A673 (cell line): ENCODE data around the gene NOC4L. TPM values are rescaled to one million over a fixed set of nuclear protein-coding genes. Genes with fewer than 3 reads are reported as not detected.

Experiments used
- BruUV-seq: library from RNA; stranded (reverse); fragments of 400-500 nt; replicated peaks from 2 replicates; lab custom pipeline; 2021; lab: Mats Ljungman, UMichigan
- CTCF ChIA-PET: fragments of 300-600 bp; sonication (Branson Sonifier 250); formaldehyde crosslinking; loops from one replicate; lab custom pipeline; 2022; ENCODE audit warnings: antibody characterized with exemption; lab: Charles Lee
- POLR2A ChIA-PET: fragments of 300-600 bp; sonication (Branson Sonifier 250); formaldehyde crosslinking; loops from one replicate; lab custom pipeline; 2022; ENCODE audit warnings: antibody characterized with exemption; ENCODE audit not compliant: low non-redundant PET; lab: Charles Lee
- DNase-seq: peaks from one replicate; pipeline ENCODE4 v3.0.0-alpha.2; 2015; ENCODE audit warnings: low spot score
- H3K27ac ChIP-seq: fragments of 200-600 bp; sonication (generic); 2 replicates; pipeline ENCODE4 v1.5.1; 2016; ENCODE audit warnings: mixed run types, low read depth, mild to moderate bottlenecking, mixed read lengths, antibody characterized with exemption, low read length; ENCODE audit not compliant: poor library complexity, severe bottlenecking
- H3K27me3 ChIP-seq: fragments of 200-600 bp; sonication (generic); replicated peaks from 2 replicates; pipeline ENCODE4 v1.6.1; 2017; ENCODE audit warnings: mixed run types, low read depth, mild to moderate bottlenecking, mixed read lengths, antibody characterized with exemption, low read length; ENCODE audit not compliant: insufficient read depth, poor library complexity
- H3K36me3 ChIP-seq: fragments of 200-600 bp; sonication (generic); 2 replicates; pipeline ENCODE4 v1.6.1; 2016; ENCODE audit warnings: mixed run types, mild to moderate bottlenecking, mixed read lengths, antibody characterized with exemption, low read length; ENCODE audit not compliant: insufficient read depth, poor library complexity, severe bottlenecking
- H3K4me1 ChIP-seq: fragments of 200-600 bp; sonication (generic); 2 replicates; pipeline ENCODE4 v1.6.1; 2017; ENCODE audit warnings: mixed run types, mild to moderate bottlenecking, mixed read lengths, antibody characterized with exemption, low read length; ENCODE audit not compliant: insufficient read depth, poor library complexity, severe bottlenecking
- H3K4me3 ChIP-seq: fragments of 200-600 bp; sonication (generic); 2 replicates; pipeline ENCODE4 v1.5.1; 2016; ENCODE audit warnings: low read depth, mixed run types, mild to moderate bottlenecking, mixed read lengths, low read length; ENCODE audit not compliant: poor library complexity, severe bottlenecking
- H3K9me3 ChIP-seq: fragments of 200-600 bp; sonication (generic); 2 replicates; pipeline ENCODE4 v1.6.1; 2016; ENCODE audit warnings: mixed run types, low read depth, mild to moderate bottlenecking, mixed read lengths, antibody characterized with exemption, low read length; ENCODE audit not compliant: poor library complexity, severe bottlenecking
- EZH2 ChIP-seq: fragments of 200-600 bp; sonication (generic); IDR thresholded peaks from 2 replicates; pipeline ENCODE4 v1.6.1; 2017; ENCODE audit warnings: borderline replicate concordance, low read depth, mild to moderate bottlenecking, mixed read lengths, antibody characterized with exemption, low read length; ENCODE audit not compliant: poor library complexity, severe bottlenecking
- intact Hi-C: fragments of 100-400 bp; cut with micrococcal nuclease; formaldehyde crosslinking; loops from one replicate; pipeline ENCODE4 v1.10.0; 2022; ENCODE audit not compliant: unreplicated experiment
- total RNA-seq: library from RNA; stranded (reverse); gene quantifications from 2 replicates; pipeline ENCODE4 v1.2.3, GENCODE V29; 2021
- TF ChIP-seq, protein P1 (sequence below): fragments of 300-800, 200-600 bp; sonication (generic); conservative IDR thresholded peaks from 2 replicates; pipeline ENCODE4 v1.5.1; 2017; ENCODE audit warnings: low read depth, mild to moderate bottlenecking, antibody characterized with exemption, low read length, moderate library complexity, mixed read lengths

Gene NOC4L
- total RNA-seq, 1 experiment from 2014 or later, result 46.9 TPM

DNA sequence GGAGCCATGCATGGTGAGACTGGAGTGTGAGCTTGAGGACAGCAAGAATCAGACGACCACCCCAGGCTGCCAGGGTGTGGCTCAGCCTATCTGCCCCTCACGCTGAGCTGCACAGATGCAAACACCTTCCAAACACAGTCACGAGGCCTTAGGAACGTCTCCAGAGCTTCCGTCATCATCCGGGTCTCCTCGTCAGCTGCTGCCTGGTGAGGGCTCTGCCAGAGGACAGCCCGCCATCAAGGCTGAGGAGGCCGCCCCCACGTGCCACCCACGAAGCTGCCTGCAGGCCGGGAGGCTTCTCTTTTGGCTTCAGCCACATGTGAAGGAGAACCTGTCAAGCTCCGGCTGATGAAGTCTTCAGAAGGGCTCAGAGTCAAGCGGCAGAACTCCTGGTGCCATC is 13.6 kb upstream of the NOC4L start:
- ChIA-PET CTCF (no interaction called here), POLR2A (interaction anchor here (0.5 kb wide), 1 partner anchor 80 kb away, joined by 5 read pairs; no protein-coding TSS in a partner anchor)
- intact Hi-C loops, result loop anchor here (5.0 kb wide), 1 partner anchor 33 kb away; no protein-coding TSS in a partner anchor
- no TSS peak for BruUV-seq
- TF ChIP-seq EZH2, result no peak
- TF ChIP-seq, protein P1, sequence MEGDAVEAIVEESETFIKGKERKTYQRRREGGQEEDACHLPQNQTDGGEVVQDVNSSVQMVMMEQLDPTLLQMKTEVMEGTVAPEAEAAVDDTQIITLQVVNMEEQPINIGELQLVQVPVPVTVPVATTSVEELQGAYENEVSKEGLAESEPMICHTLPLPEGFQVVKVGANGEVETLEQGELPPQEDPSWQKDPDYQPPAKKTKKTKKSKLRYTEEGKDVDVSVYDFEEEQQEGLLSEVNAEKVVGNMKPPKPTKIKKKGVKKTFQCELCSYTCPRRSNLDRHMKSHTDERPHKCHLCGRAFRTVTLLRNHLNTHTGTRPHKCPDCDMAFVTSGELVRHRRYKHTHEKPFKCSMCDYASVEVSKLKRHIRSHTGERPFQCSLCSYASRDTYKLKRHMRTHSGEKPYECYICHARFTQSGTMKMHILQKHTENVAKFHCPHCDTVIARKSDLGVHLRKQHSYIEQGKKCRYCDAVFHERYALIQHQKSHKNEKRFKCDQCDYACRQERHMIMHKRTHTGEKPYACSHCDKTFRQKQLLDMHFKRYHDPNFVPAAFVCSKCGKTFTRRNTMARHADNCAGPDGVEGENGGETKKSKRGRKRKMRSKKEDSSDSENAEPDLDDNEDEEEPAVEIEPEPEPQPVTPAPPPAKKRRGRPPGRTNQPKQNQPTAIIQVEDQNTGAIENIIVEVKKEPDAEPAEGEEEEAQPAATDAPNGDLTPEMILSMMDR, result no peak
- Histone ChIP-seq H3K9me3 (no peaks in the 10 kb centered on the region), H3K27me3 (no peaks in the 10 kb centered on the region), H3K27ac (no peak overlapping the region), H3K36me3 (peaks cover 6% of the 10 kb centered on the region), H3K4me1 (no peaks in the 10 kb centered on the region), H3K4me3 (no peak overlapping the region)
- DNase-seq, result no peak

DNA sequence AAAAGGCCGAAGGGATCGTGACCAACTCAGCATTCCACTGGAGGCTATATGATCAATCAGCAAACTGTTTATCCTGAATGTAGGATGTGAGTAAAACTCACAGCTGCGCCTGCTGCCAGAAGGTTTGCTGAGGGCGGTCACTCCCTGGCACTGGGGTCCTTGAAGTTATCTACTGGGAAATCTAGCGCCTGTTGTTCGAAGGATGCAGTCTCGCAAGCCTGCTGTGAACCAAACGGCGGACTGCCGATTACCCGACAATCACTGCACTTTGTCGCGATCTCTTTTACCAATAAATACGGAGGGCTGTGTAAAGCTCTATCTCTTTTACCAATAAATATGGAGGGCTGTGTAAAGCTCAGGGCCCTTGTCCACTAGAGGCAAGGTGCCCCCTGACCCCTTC is 13.0 kb upstream of the NOC4L start:
- intact Hi-C loops, result loop anchor here (5.0 kb wide), 1 partner anchor 34 kb away; no protein-coding TSS in a partner anchor
- TF ChIP-seq, protein P1, result no peak
- TF ChIP-seq EZH2, result no peak
- Histone ChIP-seq H3K9me3 (no peaks in the 10 kb centered on the region), H3K36me3 (peaks cover 6% of the 10 kb centered on the region), H3K27ac (no peak overlapping the region), H3K4me1 (no peaks in the 10 kb centered on the region), H3K4me3 (no peak overlapping the region), H3K27me3 (no peaks in the 10 kb centered on the region)
- ChIA-PET CTCF (no interaction called here), POLR2A (interaction anchor here (0.5 kb wide), 1 partner anchor 79 kb away, joined by 5 read pairs; no protein-coding TSS in a partner anchor)
- no TSS peak for BruUV-seq
- DNase-seq, result no peak

DNA sequence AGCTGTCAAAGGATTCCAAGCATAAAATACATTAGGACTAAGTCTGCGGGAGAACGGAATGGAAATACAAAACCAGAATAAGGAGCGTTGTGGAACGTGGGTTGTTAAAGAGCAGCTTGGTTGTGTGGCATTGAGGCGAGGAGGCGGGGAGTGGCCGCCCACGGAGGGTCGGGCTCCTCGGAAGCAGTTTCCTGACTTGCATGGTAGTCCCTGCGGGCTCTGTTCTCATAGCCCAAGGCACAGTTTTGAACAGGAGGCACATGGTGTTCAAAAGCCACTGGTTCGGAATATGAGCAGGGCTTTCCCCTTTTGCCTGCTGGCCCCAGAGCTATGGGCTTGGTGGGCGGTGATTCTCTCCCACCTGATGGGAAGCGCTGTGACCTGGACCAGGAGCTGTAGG is 12.3 kb upstream of the NOC4L start:
- H3K27ac ChIP-seq, result no peak overlapping the region
- ChIA-PET POLR2A (no interaction called here), CTCF (interaction anchor here (0.5 kb wide), 1 partner anchor 281 kb away, joined by 3 read pairs; no protein-coding TSS in a partner anchor)
- peaks cover 6% of the 10 kb centered on the region for H3K36me3 ChIP-seq
- H3K4me3 ChIP-seq, result no peak overlapping the region
- no peak for DNase-seq
- H3K27me3 ChIP-seq, result no peaks in the 10 kb centered on the region
- H3K9me3 ChIP-seq, result no peaks in the 10 kb centered on the region
- intact Hi-C loops, result loop anchor here (5.0 kb wide), 1 partner anchor 35 kb away; no protein-coding TSS in a partner anchor
- no peaks in the 10 kb centered on the region for H3K4me1 ChIP-seq
- no TSS peak for BruUV-seq
- TF ChIP-seq, protein P1, result no peak
- no peak for TF ChIP-seq EZH2
